ENCODE data around the gene RFLNA. TPM values are rescaled to one million over a fixed set of nuclear protein-coding genes. Genes with fewer than 3 reads are reported as not detected.

RFLNA gene, protein sequence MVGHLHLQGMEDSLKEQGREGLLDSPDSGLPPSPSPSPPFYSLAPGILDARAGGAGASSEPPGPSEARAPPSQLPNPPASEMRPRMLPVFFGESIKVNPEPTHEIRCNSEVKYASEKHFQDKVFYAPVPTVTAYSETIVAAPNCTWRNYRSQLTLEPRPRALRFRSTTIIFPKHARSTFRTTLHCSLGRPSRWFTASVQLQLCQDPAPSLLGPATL
- total RNA-seq (not detected), polyA plus RNA-seq (not detected)

DNA sequence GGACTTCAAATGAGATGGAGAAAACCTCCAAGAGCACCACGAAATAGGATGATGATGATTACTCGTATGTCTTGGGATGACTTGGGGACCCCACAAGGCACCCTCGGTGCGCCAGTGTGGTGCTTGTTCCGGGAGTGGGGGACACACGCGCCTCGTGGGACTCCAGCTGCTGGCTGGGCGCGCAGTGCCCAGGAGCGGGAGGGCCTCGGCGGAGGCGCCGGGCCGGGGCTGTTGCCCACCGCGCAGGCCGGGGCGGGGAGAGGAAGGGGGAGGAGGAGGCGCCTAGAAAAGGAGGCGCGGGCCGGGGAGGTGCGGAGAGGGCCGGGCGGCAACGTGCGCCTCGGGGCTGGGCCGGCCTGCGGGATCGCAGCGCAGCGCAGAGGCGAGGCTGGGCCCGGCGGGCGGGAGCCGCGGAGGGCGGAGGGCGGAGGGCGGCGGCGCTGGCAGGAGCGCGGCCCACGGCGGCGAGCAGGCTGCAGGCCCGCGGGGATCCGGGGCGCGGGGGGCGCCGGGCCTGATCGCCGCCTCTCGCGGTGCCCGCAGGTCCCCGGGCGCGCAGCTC is at the start of gene RFLNA:
Gene RFLNA (plus strand): TSS at position 314 of the 562 bp plus-strand sequence. CDS start 337 bp downstream, outside the sequence.
- H3K27me3 Mint-ChIP-seq, result peaks cover 53% of the 10 kb centered on the region
- peak within 1 kb of the TSS in 1 of 4 donors; percentile 21 for H3K4me3 Mint-ChIP-seq
- H3K4me1 Mint-ChIP-seq, result peaks cover 0 to 4% (median 0%) of the 10 kb centered on the region in 4 donors
- no peak within 1 kb of the TSS for H3K27ac ChIP-seq (ENCODE audit: insufficient read depth, low read length, poor library complexity, severe bottlenecking)
- H3K36me3 Mint-ChIP-seq, result no peaks in the 10 kb centered on the region
- H3K9me3 Mint-ChIP-seq, result peaks cover 0 to 2% (median 0%) of the 10 kb centered on the region in 7 donors
- H3K4me1 ChIP-seq (ENCODE audit: control insufficient read depth, insufficient read depth, low read length, poor library complexity, severe bottlenecking), result no peaks in the 10 kb centered on the region
- H3K9me3 ChIP-seq (ENCODE audit: control insufficient read depth in 2 of 2, low read length in 2 of 2), result no peaks in the 10 kb centered on the region
- no peaks in the 10 kb centered on the region for H3K36me3 ChIP-seq (ENCODE audit: control insufficient read depth, insufficient read depth, low read length)
- no peak within 1 kb of the TSS for H3K27ac Mint-ChIP-seq
- no peak for ATAC-seq (ENCODE audit: low read depth in 2 of 2)
- no peak within 1 kb of the TSS for H3K4me3 ChIP-seq (ENCODE audit: low read depth, low read length)
- no peak for DNase-seq
- H3K27me3 ChIP-seq (ENCODE audit: control insufficient read depth, insufficient read depth, low read length), result no peaks in the 10 kb centered on the region

DNA sequence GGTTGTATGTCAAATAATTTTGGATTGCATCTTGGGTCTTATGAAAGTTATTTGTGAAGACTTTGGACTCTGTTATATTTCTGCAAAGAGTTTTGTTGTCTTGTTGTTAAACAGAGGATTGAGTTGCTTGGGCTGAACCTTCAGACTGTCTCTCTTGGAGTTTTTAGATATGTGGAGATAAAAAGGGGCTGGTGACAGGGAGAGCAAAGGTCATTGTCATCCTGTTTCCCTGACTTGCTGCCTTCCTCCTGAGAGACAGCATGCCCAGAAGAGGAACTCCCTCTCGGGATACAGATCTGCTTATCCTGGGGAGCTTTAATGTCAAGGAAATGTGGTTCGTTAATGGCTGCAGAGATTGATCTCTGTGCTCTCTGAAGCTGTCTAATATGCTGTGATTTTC is 47.6 kb upstream of the RFLNA start:
- ATAC-seq (ENCODE audit: low read depth in 2 of 2), result no peak
- Histone ChIP-seq H3K4me1 (ENCODE audit: control insufficient read depth, insufficient read depth, low read length, poor library complexity, severe bottlenecking) (no peaks in the 10 kb centered on the region), H3K27me3 (ENCODE audit: control insufficient read depth, insufficient read depth, low read length) (no peaks in the 10 kb centered on the region), H3K4me3 (ENCODE audit: low read depth, low read length) (no peak overlapping the region), H3K9me3 (ENCODE audit: control insufficient read depth in 2 of 2, low read length in 2 of 2) (peaks cover 6% of the 10 kb centered on the region in 2 experiments), H3K36me3 (ENCODE audit: control insufficient read depth, insufficient read depth, low read length) (no peaks in the 10 kb centered on the region), H3K27ac (ENCODE audit: insufficient read depth, low read length, poor library complexity, severe bottlenecking) (no peak overlapping the region)
- peaks cover 0 to 19% (median 4%) of the 10 kb centered on the region in 7 donors for H3K9me3 Mint-ChIP-seq
- no peaks in the 10 kb centered on the region for H3K4me1 Mint-ChIP-seq
- H3K27ac Mint-ChIP-seq, result no peak overlapping the region
- H3K36me3 Mint-ChIP-seq, result no peaks in the 10 kb centered on the region
- no peak for DNase-seq
- no peak overlapping the region for H3K4me3 Mint-ChIP-seq
- no peaks in the 10 kb centered on the region for H3K27me3 Mint-ChIP-seq

DNA sequence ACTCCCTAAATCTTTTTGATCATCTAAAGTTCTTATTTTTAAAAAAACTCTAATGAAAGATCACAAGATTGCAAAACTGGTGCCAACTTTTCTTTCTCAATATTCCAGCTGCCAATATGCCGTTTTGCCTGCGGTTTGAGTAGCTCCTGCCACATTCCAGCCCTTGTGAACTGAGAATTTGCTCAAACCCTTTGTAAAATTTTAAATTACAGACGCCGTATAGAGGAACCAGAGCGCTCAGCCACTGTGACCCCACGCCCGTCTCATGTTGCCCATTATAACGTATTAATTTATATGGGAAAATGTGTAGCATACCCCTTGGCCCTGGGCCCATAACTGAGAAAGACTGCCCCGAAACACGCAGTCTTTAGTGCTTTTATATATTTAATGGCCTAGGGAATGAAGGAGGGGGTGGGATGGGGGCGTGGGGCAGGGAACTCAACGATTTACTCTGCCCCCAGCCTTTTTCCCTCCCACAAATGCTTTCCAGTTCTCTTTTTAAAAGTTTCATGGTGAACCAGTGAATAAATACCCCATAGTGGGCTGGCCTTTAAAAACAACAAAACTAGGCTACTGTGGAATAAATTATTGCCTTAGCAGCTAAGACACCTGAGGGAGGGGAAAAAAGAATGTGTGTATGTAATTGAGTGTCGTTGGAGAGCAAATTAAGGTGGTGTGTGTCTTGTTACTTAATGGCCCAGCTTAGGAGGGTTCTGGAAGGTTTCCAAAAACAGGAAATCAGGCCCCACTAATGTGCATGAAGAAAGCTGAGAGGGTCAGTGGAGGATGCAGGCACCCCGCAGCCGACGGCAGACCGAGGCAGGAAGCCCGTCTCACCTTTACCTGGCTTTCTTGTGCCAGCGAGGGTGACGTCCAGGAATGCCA is 45.7 kb upstream of the RFLNA start:
- H3K4me3 ChIP-seq (ENCODE audit: low read depth, low read length), result no peak overlapping the region
- Mint-ChIP-seq H3K4me3 (no peak overlapping the region), H3K27me3 (no peaks in the 10 kb centered on the region), H3K36me3 (no peaks in the 10 kb centered on the region), H3K27ac (no peak overlapping the region), H3K4me1 (no peaks in the 10 kb centered on the region), H3K9me3 (peaks cover 0 to 15% (median 4%) of the 10 kb centered on the region in 7 donors)
- peaks cover 6% of the 10 kb centered on the region in 2 experiments for H3K9me3 ChIP-seq (ENCODE audit: control insufficient read depth in 2 of 2, low read length in 2 of 2)
- no peak overlapping the region for H3K27ac ChIP-seq (ENCODE audit: insufficient read depth, low read length, poor library complexity, severe bottlenecking)
- no peaks in the 10 kb centered on the region for H3K4me1 ChIP-seq (ENCODE audit: control insufficient read depth, insufficient read depth, low read length, poor library complexity, severe bottlenecking)
- ATAC-seq (ENCODE audit: low read depth in 2 of 2), result no peak
- H3K27me3 ChIP-seq (ENCODE audit: control insufficient read depth, insufficient read depth, low read length), result no peaks in the 10 kb centered on the region
- DNase-seq, result no peak
- no peaks in the 10 kb centered on the region for H3K36me3 ChIP-seq (ENCODE audit: control insufficient read depth, insufficient read depth, low read length)

DNA sequence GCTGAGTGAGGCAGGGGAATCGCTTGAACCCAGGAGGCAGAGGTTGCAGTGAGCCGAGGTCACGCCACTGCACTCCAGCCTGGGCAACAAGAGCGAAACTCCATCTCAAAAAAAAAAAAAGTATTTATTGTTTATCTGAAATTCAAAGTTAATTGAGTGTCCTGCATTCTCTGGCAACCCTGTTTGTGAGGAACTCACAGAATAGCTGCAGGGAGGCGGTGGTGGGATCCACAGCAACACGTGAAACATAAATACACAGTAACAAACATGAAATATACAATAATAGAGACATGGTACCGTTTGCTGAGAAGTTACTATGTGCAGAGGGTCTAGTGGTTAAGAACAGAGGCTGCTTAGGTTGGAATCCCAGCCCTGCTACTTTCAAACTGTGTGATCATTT is 43.7 kb upstream of the RFLNA start:
- Mint-ChIP-seq H3K36me3 (no peaks in the 10 kb centered on the region), H3K4me3 (no peak overlapping the region), H3K27me3 (peaks cover under 1% of the 10 kb centered on the region), H3K27ac (no peak overlapping the region), H3K9me3 (peaks cover 0 to 12% (median 2%) of the 10 kb centered on the region in 7 donors), H3K4me1 (no peaks in the 10 kb centered on the region)
- ATAC-seq (ENCODE audit: low read depth in 2 of 2) (no peak), DNase-seq (no peak)
- Histone ChIP-seq H3K27me3 (ENCODE audit: control insufficient read depth, insufficient read depth, low read length) (no peaks in the 10 kb centered on the region), H3K4me3 (ENCODE audit: low read depth, low read length) (no peak overlapping the region), H3K9me3 (ENCODE audit: control insufficient read depth in 2 of 2, low read length in 2 of 2) (peaks cover 6% of the 10 kb centered on the region in 2 experiments), H3K27ac (ENCODE audit: insufficient read depth, low read length, poor library complexity, severe bottlenecking) (no peak overlapping the region), H3K36me3 (ENCODE audit: control insufficient read depth, insufficient read depth, low read length) (no peaks in the 10 kb centered on the region), H3K4me1 (ENCODE audit: control insufficient read depth, insufficient read depth, low read length, poor library complexity, severe bottlenecking) (no peaks in the 10 kb centered on the region)

DNA sequence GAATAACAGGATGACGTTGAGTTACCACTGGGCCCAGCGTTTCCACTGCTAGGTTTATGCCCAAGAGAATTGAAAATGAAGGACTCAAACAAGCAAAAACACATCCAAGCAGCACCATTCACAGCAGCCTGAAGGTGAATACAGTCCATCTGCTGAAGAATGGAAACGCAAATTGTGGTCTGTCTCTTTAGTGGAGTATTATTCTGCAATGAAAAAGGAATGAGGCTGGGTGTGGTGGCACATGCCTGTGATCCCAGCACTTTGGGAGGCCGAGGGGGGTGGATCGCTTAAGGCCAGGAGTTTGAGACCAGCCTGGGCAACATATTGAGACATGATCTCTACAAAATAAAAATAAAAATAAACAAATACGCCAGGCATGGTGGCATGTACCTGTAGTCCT is 41.9 kb upstream of the RFLNA start:
- ATAC-seq (ENCODE audit: low read depth in 2 of 2) (no peak), DNase-seq (no peak)
- Mint-ChIP-seq H3K4me3 (no peak overlapping the region), H3K27ac (peak overlapping the region in 1 of 3 donors; percentile 23), H3K36me3 (no peaks in the 10 kb centered on the region), H3K27me3 (peaks cover 11% of the 10 kb centered on the region), H3K9me3 (peaks cover 0 to under 1% (median 0%) of the 10 kb centered on the region in 7 donors), H3K4me1 (no peaks in the 10 kb centered on the region)
- no peaks in the 10 kb centered on the region for H3K4me1 ChIP-seq (ENCODE audit: control insufficient read depth, insufficient read depth, low read length, poor library complexity, severe bottlenecking)
- no peaks in the 10 kb centered on the region for H3K36me3 ChIP-seq (ENCODE audit: control insufficient read depth, insufficient read depth, low read length)
- no peak overlapping the region for H3K4me3 ChIP-seq (ENCODE audit: low read depth, low read length)
- no peaks in the 10 kb centered on the region for H3K27me3 ChIP-seq (ENCODE audit: control insufficient read depth, insufficient read depth, low read length)
- no peaks in the 10 kb centered on the region for H3K9me3 ChIP-seq (ENCODE audit: control insufficient read depth in 2 of 2, low read length in 2 of 2)
- no peak overlapping the region for H3K27ac ChIP-seq (ENCODE audit: insufficient read depth, low read length, poor library complexity, severe bottlenecking)

DNA sequence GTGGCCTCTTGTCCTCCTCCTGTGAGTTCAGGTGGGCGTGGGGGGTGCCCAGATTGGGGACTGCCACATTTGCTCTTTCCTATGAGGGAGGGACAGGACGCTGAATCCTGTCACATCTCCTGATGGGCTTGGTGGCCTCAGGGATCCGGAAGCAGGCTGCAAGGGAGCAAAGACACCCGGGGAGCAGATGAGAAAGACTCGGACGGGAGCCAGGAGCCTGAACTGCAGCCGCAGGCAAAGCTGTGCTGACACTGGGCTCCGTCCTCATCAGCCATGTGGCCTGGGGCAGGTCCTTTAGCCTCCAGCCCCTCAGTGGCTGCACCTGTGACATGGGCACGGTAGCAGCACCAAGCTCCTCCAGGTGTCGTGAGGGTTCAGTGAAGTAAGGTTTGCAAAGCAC is 40.8 kb upstream of the RFLNA start:
- Mint-ChIP-seq H3K27me3 (peaks cover 11% of the 10 kb centered on the region), H3K4me1 (no peaks in the 10 kb centered on the region), H3K36me3 (no peaks in the 10 kb centered on the region), H3K27ac (no peak overlapping the region), H3K9me3 (no peaks in the 10 kb centered on the region), H3K4me3 (no peak overlapping the region)
- H3K9me3 ChIP-seq (ENCODE audit: control insufficient read depth in 2 of 2, low read length in 2 of 2), result no peaks in the 10 kb centered on the region
- H3K36me3 ChIP-seq (ENCODE audit: control insufficient read depth, insufficient read depth, low read length), result no peaks in the 10 kb centered on the region
- H3K4me3 ChIP-seq (ENCODE audit: low read depth, low read length), result no peak overlapping the region
- DNase-seq (no peak), ATAC-seq (ENCODE audit: low read depth in 2 of 2) (no peak)
- H3K27me3 ChIP-seq (ENCODE audit: control insufficient read depth, insufficient read depth, low read length), result no peaks in the 10 kb centered on the region
- H3K27ac ChIP-seq (ENCODE audit: insufficient read depth, low read length, poor library complexity, severe bottlenecking), result no peak overlapping the region
- H3K4me1 ChIP-seq (ENCODE audit: control insufficient read depth, insufficient read depth, low read length, poor library complexity, severe bottlenecking), result no peaks in the 10 kb centered on the region

DNA sequence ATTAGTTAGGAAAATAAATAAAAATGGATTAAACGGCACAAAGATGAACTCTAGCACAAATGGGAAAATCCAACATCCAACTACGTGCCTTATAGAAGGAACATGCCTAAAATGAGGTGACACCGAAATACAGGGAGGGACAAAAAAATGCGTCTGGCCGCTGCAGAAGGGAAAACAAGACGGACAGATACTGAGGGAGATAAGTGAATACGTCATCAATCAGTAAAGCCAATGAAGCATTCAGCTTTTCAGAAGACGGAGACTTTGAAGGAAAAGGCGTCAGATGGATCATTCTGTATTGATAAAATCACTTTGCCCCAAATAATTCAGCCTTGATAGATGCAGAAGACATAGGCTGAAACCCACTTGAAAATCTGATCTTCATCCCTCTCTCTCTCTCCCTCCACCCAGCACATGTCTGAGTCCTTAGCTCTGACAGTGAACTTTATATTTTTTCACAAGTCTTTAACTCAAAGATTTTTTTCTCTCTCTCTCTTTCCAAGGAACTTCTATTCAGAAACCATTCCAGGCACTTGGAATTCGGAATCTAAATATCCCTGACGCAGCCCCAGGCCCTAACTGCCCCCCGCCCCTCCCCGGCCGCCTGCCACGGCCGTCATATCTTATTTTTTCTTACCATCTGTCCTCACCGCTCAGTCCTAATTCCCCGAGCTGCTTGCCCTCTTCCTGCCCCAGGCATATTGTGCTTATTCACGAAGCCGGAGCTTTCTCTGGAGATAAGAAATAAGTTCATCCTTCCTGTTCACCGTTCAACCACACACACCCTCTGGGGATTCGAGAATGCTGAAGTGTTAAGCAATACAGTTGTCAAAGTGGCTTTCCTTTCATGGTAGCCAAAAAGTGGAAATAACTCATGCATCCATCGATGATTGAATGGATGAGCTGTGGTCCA is 35.5 kb upstream of the RFLNA start:
- no peak overlapping the region for H3K4me3 Mint-ChIP-seq

More for the DNA sequence above, 35.5 kb upstream of the RFLNA start:
- DNase-seq (no peak), ATAC-seq (ENCODE audit: low read depth in 2 of 2) (no peak)
- no peaks in the 10 kb centered on the region for H3K27me3 ChIP-seq (ENCODE audit: control insufficient read depth, insufficient read depth, low read length)
- Mint-ChIP-seq H3K36me3 (no peaks in the 10 kb centered on the region), H3K4me1 (peaks cover 0 to 2% (median 0%) of the 10 kb centered on the region in 4 donors), H3K27ac (no peak overlapping the region), H3K9me3 (peaks cover 0 to 2% (median 0%) of the 10 kb centered on the region in 7 donors), H3K27me3 (peaks cover 20% of the 10 kb centered on the region)
- H3K4me1 ChIP-seq (ENCODE audit: control insufficient read depth, insufficient read depth, low read length, poor library complexity, severe bottlenecking), result no peaks in the 10 kb centered on the region
- no peak overlapping the region for H3K4me3 ChIP-seq (ENCODE audit: low read depth, low read length)
- H3K27ac ChIP-seq (ENCODE audit: insufficient read depth, low read length, poor library complexity, severe bottlenecking), result no peak overlapping the region
- no peaks in the 10 kb centered on the region for H3K36me3 ChIP-seq (ENCODE audit: control insufficient read depth, insufficient read depth, low read length)
- no peaks in the 10 kb centered on the region for H3K9me3 ChIP-seq (ENCODE audit: control insufficient read depth in 2 of 2, low read length in 2 of 2)
